ENCODE measurements around the gene MYOM3. TPM values are rescaled to one million over a fixed set of nuclear protein-coding genes. Genes with fewer than 3 reads are reported as not detected.

Gene MYOM3
- total RNA-seq, 1 donor from 2014 or later: 0.70 TPM

- no peak for DNase-seq (ENCODE audit: low spot score)
- H3K27ac Mint-ChIP-seq (ENCODE audit: unreplicated experiment): peak overlapping the region; percentile 65
- H3K27me3 Mint-ChIP-seq (ENCODE audit: low read depth): no peaks in the 10 kb centered on the region
- no peaks in the 10 kb centered on the region for H3K36me3 Mint-ChIP-seq (ENCODE audit: low read depth)
- no peaks in the 10 kb centered on the region for H3K9me3 Mint-ChIP-seq (ENCODE audit: low read depth)
- peaks cover 38% of the 10 kb centered on the region for H3K4me1 Mint-ChIP-seq (ENCODE audit: low read depth)
- H3K4me3 Mint-ChIP-seq (ENCODE audit: unreplicated experiment): no peak overlapping the region
- no peak for TF ChIP-seq CTCF (IDR thresholded peaks at IDR 0.05)
Observed at GRCh38 chr1:24119489-24119858, 7.5 kb upstream of the MYOM3 start.

GRCh38 chr1:24118410-24119242, 6.7 kb upstream of the MYOM3 start:
- no peak for TF ChIP-seq CTCF (IDR thresholded peaks at IDR 0.05)
- peaks cover 38% of the 10 kb centered on the region for H3K4me1 Mint-ChIP-seq (ENCODE audit: low read depth)
- H3K27me3 Mint-ChIP-seq (ENCODE audit: low read depth): no peaks in the 10 kb centered on the region
- H3K4me3 Mint-ChIP-seq (ENCODE audit: unreplicated experiment): no peak overlapping the region
- H3K9me3 Mint-ChIP-seq (ENCODE audit: low read depth): no peaks in the 10 kb centered on the region
- DNase-seq (ENCODE audit: low spot score): no peak
- peak overlapping the region; percentile 81 for H3K27ac Mint-ChIP-seq (ENCODE audit: unreplicated experiment)
- H3K36me3 Mint-ChIP-seq (ENCODE audit: low read depth): no peaks in the 10 kb centered on the region

- H3K4me1 Mint-ChIP-seq (ENCODE audit: low read depth): peaks cover 38% of the 10 kb centered on the region
- peak overlapping the region; percentile 81 for H3K27ac Mint-ChIP-seq (ENCODE audit: unreplicated experiment)
- DNase-seq (ENCODE audit: low spot score): no peak
Observed at GRCh38 chr1:24117722-24118409, 5.9 kb upstream of the MYOM3 start.

GRCh38 chr1:24117132-24117531, 5.2 kb upstream of the MYOM3 start:
- Mint-ChIP-seq H3K9me3 (ENCODE audit: low read depth) (no peaks in the 10 kb centered on the region), H3K4me1 (ENCODE audit: low read depth) (peaks cover 44% of the 10 kb centered on the region), H3K27ac (ENCODE audit: unreplicated experiment) (peak overlapping the region; percentile 81), H3K27me3 (ENCODE audit: low read depth) (no peaks in the 10 kb centered on the region), H3K36me3 (ENCODE audit: low read depth) (no peaks in the 10 kb centered on the region), H3K4me3 (ENCODE audit: unreplicated experiment) (no peak overlapping the region)
- TF ChIP-seq CTCF (IDR thresholded peaks at IDR 0.05): no peak
- DNase-seq (ENCODE audit: low spot score): no peak

More at GRCh38 chr1:24117722-24118409, 5.9 kb upstream of the MYOM3 start:
- Mint-ChIP-seq H3K27me3 (ENCODE audit: low read depth) (no peaks in the 10 kb centered on the region), H3K4me3 (ENCODE audit: unreplicated experiment) (no peak overlapping the region), H3K36me3 (ENCODE audit: low read depth) (no peaks in the 10 kb centered on the region), H3K9me3 (ENCODE audit: low read depth) (no peaks in the 10 kb centered on the region)
- no peak for TF ChIP-seq CTCF (IDR thresholded peaks at IDR 0.05)

- Mint-ChIP-seq H3K9me3 (ENCODE audit: low read depth) (no peaks in the 10 kb centered on the region), H3K27me3 (ENCODE audit: low read depth) (no peaks in the 10 kb centered on the region), H3K27ac (ENCODE audit: unreplicated experiment) (no peak overlapping the region), H3K4me3 (ENCODE audit: unreplicated experiment) (no peak overlapping the region), H3K4me1 (ENCODE audit: low read depth) (peaks cover 48% of the 10 kb centered on the region), H3K36me3 (ENCODE audit: low read depth) (no peaks in the 10 kb centered on the region)
- no peak for TF ChIP-seq CTCF (IDR thresholded peaks at IDR 0.05)
- no peak for DNase-seq (ENCODE audit: low spot score)
Observed at GRCh38 chr1:24114753-24115152, 2.8 kb upstream of the MYOM3 start.
